Measurements from ENCODE around the gene SLC5A9.
"Not testable (repeated sequence)": the region's sequence is repeated elsewhere in the genome, so short reads cannot be mapped to it uniquely, and the experiment has no call there.

Gene SLC5A9

DNA sequence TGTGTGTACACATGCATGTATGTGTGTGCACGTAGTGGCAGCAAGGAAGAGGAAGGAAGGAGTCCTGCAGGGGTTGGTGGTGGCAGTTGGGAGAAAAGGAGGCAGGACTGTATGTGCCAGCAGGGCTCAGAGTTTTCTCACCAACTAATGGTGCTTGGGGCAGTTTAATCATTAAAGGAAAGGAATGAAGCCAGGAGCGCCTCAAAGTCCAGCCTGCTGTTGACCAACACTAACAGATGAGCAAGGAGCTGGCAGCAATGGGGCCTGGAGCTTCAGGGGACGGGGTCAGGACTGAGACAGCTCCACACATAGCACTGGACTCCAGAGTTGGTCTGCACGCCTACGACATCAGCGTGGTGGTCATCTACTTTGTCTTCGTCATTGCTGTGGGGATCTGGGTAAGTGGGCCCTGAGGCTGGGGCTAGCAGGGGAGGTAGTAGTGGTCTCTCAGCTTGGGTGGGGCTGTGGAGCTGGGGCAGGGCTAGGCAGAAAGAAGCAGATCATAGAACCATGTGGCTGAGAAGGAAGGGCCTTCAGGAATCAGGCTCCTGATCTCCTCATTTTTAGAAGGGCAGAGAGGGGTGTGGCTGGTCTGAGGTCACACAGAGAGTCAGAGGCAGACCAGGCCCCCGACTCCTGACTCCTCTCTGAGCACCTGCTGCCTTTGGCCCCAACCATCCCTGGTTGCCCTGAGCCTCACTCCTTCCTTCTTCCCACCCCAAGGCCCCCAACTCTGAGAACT, at the start of gene SLC5A9:
Gene SLC5A9, plus strand, starts transcription at position 216 of the 742 bp plus-strand sequence. Its CDS starts 21 bp downstream, at position 237.
- no peak for DNase-seq (ENCODE audit: low spot score)

GRCh38 chr1:48175116-48175515, 47.4 kb upstream of the SLC5A9 start:
- DNase-seq (ENCODE audit: low spot score): no peak

- DNase-seq (ENCODE audit: low spot score): no peak
Measured at GRCh38 chr1:48177257-48177656, 45.3 kb upstream of the SLC5A9 start.

DNA sequence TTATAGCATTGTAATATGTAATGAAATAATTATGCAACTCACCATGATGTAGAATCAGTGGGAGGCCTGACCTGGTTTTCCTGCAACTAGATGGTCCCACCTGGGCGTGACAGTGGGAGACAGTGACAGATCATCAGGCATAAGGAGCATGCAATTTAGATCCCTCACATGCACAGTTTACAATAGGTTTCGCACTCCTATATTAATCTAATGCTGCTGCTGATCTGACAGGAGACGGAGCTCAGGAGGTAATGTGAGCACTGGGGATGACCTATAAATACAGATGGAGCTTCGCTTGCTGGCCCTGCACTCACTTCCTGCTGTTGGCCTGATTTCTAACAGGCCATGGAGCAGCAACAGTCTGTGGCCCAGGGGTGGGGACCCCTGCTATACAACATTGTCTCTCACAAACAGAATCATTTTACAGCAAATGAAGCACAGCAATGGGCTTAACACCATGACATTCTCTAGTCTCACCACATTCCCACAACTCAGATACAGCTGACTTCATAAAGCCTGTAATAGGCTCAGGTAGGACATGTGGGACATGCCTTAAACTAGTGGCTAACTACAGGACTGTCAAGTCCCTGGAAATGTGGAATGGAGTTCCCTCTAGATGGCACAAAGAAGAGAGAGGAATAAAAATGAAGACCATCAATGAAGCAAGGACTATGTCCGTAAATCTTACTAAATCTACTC, 40.7 kb upstream of the SLC5A9 start:
- DNase-seq (ENCODE audit: low spot score): no peak

DNA sequence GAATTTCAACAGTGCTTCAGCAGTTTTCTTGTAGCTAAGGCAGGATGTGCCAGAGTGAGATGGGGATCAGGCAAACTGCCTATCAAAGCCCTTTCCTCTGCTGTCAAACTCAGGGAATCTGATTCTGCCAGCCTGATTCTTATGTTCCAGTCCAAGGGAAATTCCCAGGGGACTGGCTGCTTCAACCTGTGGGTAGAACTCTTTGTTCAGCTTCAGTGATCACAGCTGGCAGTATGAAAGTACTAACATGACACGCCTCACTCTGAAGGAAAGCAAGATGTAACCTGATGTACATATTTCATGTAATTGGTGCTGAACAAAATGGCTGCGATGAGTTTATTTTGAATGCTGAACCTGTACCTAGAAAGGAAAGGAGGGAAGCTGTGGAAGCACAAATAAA, 40.1 kb upstream of the SLC5A9 start:
- no peak for DNase-seq (ENCODE audit: low spot score)

GRCh38 chr1:48186306-48186839, 36.1 kb upstream of the SLC5A9 start:
- no peak for DNase-seq (ENCODE audit: low spot score)

DNA sequence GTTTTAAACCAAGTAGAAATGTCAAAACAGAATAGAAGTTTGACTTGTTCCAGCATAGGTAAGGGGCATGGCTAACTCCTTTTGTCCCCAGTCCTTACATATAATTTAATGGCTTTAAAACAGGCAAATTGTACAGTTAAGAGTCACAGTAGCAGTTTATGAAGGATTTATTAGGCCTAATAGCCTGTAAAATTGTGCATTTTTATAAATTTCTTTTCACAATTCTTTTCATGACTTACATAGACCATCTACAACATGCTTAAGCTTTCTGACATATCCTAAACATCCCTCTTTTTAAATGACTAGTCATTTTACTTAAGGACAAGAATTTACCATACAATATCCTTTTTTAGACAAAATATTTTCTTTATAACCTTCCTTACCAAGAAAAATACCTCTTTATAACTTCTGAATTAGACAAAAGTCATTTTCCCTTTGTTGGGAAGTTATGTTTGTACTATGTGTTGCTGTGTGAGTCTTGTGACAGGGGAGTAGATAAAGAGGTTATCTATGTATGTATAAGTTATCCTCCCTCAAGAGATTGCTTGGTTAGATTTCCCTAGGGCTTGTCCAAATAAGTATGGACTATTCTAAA, 34.5 kb upstream of the SLC5A9 start:
- no peak for DNase-seq (ENCODE audit: low spot score)

DNA sequence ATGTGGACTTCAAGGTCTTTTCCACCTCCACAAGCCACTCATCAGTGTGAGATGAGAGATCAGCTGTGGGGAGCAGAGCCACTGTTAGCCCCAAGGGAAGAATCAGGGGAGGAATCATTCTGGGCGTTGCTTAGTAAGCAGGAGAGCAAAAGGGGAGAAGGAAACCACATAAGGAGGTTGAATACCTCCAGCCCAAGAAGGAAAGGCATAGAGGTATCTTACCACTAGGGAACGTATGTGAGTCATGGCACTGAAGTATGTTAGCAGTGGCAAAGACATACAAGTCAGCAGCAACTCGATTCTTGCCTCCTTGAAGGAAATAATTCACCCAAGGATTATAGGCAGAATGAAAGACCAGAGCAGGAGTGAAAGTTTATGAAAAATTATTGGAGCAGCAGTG, 31.6 kb upstream of the SLC5A9 start:
- no peak for DNase-seq (ENCODE audit: low spot score)

DNA sequence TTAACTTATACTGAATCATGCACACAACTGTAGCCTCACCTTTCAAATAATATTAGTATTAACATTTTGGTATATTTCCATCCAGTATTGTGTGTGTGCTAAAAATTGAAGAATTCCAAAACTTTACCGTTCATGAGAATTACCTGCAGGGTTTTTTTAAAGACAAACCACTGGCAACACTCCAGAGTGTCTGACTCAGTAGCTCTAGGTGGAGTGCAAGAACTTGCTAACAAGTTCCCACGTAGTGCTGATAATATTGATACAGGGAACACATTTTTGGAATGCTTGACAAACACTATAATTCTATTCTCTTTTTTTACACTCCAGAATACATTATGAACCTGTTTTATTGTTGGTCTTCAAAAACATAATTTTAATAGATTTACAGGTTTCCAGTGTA, 27.7 kb upstream of the SLC5A9 start:
- no peak for DNase-seq (ENCODE audit: low spot score)

DNA sequence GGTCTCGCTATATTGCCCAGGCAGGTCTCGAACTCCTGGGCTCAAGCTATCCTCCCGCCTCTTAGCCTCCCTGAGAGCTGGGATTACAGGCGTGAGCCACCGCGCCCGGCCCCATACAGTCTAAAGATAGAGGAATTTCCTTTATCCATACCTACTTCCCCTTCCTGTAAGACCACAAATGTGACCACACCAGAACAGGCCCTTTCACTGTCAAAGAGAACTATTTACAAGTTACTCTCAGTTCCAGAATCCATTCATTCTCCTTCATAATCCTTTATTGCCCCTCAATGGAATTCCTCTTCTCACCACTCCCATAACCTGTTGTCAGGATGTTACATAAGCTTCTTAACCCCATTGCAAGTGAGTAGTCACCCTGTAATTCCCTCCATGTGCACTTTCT, 26.3 kb upstream of the SLC5A9 start:
- DNase-seq (ENCODE audit: low spot score): no peak

- no peak for DNase-seq (ENCODE audit: low spot score)
Measured at GRCh38 chr1:48198970-48199369, 23.5 kb upstream of the SLC5A9 start.

- no peak for DNase-seq (ENCODE audit: low spot score)
Measured at GRCh38 chr1:48200166-48200900, 22.2 kb upstream of the SLC5A9 start.

- peak; percentile 21 for DNase-seq (ENCODE audit: low spot score)
Measured at GRCh38 chr1:48202030-48202752, 20.3 kb upstream of the SLC5A9 start.

DNA sequence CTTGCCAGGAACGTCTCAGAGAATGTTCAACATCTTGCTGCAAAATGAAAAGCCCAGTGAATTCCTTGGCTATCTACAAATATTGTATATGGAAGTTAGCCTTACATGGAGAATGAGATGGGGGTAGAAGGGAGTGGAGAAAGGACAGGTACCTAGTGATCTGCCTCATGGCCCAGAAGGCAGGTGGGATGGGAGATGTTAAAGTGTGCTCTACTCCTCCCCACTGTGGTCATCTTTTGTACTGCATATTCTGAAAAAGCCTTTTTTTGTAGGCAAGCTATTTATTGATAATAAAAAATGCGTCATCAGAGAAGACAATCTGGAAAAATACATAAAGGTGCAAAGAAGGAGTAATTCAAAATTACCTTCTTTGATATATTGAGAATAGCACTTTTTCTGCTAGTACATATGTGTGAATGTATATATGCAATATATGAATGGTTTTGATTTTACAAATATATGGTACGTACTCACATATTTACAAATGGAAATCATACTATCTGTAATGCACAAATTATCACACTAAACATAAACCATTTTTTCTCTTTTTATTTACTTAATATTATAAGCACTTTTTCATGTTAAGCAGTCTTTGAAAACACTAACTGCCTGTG, 19.1 kb upstream of the SLC5A9 start:
- DNase-seq (ENCODE audit: low spot score): no peak

DNA sequence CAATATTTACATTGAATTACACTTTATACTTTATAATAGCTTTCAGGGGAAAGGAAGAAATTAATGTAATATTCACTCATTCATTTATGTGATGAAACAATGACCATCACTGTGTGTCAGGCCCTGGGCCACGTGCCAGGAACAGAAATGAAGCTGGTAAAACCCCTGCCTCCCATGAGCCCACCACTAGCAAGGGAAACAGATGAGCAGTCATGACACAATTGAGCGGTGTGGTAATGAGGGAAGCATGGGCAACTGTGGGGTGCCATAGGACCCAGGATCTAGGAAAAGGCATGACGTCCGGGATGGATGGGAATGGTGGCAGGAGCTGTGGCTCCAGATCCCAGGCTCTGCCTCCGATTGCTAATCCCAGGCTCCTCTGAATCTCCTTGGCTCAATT, 17.0 kb upstream of the SLC5A9 start:
- DNase-seq (ENCODE audit: low spot score): no peak

DNA sequence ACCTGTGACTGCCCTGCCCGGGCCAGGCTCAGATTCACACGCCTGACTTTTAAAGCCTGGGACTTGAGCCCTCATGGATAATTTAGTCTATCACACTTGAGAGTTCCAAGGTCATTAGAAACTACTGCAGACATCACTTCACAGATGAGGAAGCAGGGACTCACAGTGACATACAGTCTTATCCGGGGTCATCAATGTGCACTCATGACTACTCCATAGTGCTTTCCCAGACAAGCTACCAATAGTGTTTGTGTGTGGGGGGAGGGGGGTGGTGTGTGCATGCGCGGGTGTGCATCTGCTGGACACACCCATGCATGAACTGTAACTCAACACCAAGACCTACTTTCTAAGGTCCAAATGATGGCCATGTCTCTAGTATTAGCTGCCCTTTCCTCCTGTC, 16.1 kb upstream of the SLC5A9 start:
- DNase-seq (ENCODE audit: low spot score): no peak

DNA sequence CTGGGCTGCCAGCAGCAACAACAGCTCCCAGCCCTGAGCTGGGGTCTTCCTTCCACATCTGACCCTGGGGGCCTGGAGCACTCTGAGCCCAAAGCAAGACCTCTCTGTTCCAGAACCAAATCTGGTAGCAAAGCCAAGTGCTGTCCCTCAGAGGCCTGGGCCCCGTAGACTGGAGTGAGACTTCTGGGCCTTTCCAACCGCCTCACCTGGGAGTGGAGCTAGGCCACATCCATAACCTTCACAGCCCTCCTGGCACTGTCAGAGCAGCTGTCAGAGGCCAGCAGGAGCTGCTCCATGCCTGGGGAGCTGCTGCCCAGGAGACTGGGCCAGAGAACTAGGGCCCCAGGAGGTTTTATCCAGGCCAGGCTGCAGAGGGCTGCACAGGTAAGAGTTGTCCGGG, 15.4 kb upstream of the SLC5A9 start:
- no peak for DNase-seq (ENCODE audit: low spot score)

- no peak for DNase-seq (ENCODE audit: low spot score)
Measured at GRCh38 chr1:48207536-48208075, 14.9 kb upstream of the SLC5A9 start.

GRCh38 chr1:48208251-48208650, 14.3 kb upstream of the SLC5A9 start:
- no peak for DNase-seq (ENCODE audit: low spot score)

GRCh38 chr1:48208652-48209051, 13.9 kb upstream of the SLC5A9 start:
- no peak for DNase-seq (ENCODE audit: low spot score)

- DNase-seq (ENCODE audit: low spot score): not testable (repeated sequence)
Measured at GRCh38 chr1:48213462-48213861, 9.1 kb upstream of the SLC5A9 start.

Measured in hepatic stellate cell (primary cell).